Measurements from ENCODE around the gene DIMT1.
A peak's percentile ranks its signal among the peaks of the same experiment; 100 is the strongest.

DIMT1 gene

DNA sequence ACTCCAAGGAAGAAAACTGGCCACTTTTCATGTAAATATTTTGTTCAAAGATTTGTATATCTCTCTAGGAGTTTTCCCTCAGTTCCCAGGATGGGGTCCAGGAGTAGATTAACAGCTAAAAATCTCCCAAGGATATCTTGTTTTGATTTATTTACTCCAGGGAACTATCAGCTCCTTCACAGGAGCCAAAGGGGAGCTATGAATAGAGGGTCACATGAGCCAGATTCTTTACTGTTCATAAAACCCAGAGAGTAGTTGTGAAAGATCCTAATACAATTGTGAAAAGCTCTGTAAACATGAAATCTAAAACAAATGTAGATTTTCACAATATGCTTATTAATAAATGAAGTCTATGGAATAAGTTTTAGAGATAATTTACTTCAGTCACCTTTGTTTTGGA is 16.9 kb downstream of the DIMT1 start:
- TF ChIP-seq CTCF (IDR thresholded peaks at IDR 0.05; ENCODE audit: low read length, missing control alignments), result no peak
- peak; percentile 44 for DNase-seq (ENCODE audit: low read depth)

GRCh38 chr5:62385816-62386400 is 17.8 kb downstream of the DIMT1 start:
- DNase-seq (ENCODE audit: low read depth), result no peak
- H3K4me3 ChIP-seq (replicated peaks; ENCODE audit: low read depth, low read length), result no peak overlapping the region
- TF ChIP-seq CTCF (IDR thresholded peaks at IDR 0.05; ENCODE audit: low read length, missing control alignments), result no peak

More for the DNA sequence above, 16.9 kb downstream of the DIMT1 start:
- no peak overlapping the region for H3K4me3 ChIP-seq (replicated peaks; ENCODE audit: low read depth, low read length)

DNA sequence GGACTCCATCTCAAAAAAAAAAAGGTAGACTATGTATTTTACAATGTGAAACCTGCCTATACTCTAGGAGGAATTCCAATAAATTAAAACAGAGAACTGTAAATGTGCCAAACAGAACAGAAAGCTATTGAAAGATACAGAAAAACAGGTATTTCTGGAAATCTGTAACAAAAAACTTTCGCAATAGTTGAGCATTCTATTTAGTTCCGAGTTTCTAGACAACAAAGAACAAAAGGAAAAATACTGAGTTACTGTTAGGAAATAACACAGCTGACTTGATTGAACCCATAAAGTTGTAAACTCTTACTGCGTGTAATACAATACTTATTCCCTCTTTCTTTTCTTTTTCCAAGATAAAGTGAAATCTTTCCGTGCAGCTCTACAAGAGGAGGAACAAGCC is 18.6 kb downstream of the DIMT1 start:
- peak; percentile 41 for DNase-seq (ENCODE audit: low read depth)

GRCh38 chr5:62376064-62376463 is 27.6 kb downstream of the DIMT1 start:
- H3K4me3 ChIP-seq (replicated peaks; ENCODE audit: low read depth, low read length), result no peak overlapping the region
- no peak for DNase-seq (ENCODE audit: low read depth)
- no peak for TF ChIP-seq CTCF (IDR thresholded peaks at IDR 0.05; ENCODE audit: low read length, missing control alignments)

More for the DNA sequence above, 18.6 kb downstream of the DIMT1 start:
- H3K4me3 ChIP-seq (replicated peaks; ENCODE audit: low read depth, low read length), result no peak overlapping the region
- TF ChIP-seq CTCF (IDR thresholded peaks at IDR 0.05; ENCODE audit: low read length, missing control alignments), result no peak

DNA sequence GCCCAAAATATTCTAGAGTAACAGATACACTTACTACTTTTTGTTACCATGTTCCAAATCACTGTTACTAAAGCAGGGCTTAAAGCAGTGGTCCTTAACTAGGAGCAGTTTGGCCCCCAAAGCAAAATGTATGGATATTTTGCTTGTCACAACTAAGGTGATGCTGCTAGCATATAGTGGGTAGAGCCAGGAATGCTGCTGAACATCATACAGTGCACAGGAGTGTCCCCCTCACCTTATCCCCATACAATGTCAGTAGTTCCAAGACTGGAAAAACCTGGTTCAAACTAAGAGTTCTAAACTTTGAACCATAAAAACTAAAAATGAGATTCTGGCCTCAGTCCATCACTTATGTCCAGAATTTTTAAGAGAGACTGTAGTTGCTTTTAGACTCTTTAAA is 28.1 kb downstream of the DIMT1 start:
- no peak overlapping the region for H3K4me3 ChIP-seq (replicated peaks; ENCODE audit: low read depth, low read length)
- no peak for TF ChIP-seq CTCF (IDR thresholded peaks at IDR 0.05; ENCODE audit: low read length, missing control alignments)
- DNase-seq (ENCODE audit: low read depth), result no peak

DNA sequence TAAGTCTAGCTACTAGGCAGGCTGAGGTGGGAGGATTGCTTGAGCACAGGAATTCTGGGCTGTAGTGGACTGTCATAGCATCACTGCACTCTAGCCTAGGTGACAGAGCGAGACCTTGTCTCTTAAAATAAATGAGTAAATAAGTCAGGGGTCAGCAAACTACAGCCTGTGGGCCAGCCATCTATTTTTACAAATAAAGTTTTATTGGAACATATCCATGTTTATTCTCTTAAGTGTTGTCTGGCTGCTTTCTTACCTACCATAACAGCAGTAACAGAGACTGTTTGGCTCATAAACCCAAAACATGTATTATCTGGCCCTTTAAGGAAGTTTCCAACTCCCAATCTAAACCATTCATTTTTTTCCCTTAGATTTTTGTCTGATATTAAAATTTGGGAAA is 29.6 kb downstream of the DIMT1 start:
- H3K4me3 ChIP-seq (replicated peaks; ENCODE audit: low read depth, low read length), result no peak overlapping the region
- no peak for DNase-seq (ENCODE audit: low read depth)
- no peak for TF ChIP-seq CTCF (IDR thresholded peaks at IDR 0.05; ENCODE audit: low read length, missing control alignments)

DNA sequence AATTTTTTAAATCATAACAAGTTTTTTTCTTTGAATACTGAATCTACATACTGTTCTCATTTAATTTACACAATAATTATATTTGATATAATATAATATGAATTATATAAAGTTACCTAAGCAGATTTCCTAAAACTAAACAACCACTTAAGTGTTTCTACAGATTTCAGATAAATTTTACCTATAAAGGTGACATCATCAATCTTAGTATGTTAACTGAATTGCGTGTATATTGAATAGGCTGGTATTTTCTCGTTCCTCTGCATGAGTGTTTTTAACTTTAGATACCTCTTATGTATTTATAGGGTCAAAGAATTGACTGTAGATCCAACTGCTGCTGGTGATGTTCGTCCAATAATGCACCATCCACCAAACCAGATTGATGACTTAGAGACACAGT is 30.3 kb downstream of the DIMT1 start:
- no peak for DNase-seq (ENCODE audit: low read depth)
- TF ChIP-seq CTCF (IDR thresholded peaks at IDR 0.05; ENCODE audit: low read length, missing control alignments), result no peak

More for the DNA sequence above, 30.3 kb downstream of the DIMT1 start:
- H3K4me3 ChIP-seq (replicated peaks; ENCODE audit: low read depth, low read length), result no peak overlapping the region
